Measurements from ENCODE around the gene TNS4. TPM values are rescaled to one million over a fixed set of nuclear protein-coding genes. Genes with fewer than 3 reads are reported as not detected.

The TNS4 gene
- total and polyA plus RNA-seq, 9 of the 15 experiments (the other 6 are each of a cell fraction or from before 2014, with no cell fraction given) = 0.04 to 0.73 (median 0.24) TPM; not detected in 1

DNA sequence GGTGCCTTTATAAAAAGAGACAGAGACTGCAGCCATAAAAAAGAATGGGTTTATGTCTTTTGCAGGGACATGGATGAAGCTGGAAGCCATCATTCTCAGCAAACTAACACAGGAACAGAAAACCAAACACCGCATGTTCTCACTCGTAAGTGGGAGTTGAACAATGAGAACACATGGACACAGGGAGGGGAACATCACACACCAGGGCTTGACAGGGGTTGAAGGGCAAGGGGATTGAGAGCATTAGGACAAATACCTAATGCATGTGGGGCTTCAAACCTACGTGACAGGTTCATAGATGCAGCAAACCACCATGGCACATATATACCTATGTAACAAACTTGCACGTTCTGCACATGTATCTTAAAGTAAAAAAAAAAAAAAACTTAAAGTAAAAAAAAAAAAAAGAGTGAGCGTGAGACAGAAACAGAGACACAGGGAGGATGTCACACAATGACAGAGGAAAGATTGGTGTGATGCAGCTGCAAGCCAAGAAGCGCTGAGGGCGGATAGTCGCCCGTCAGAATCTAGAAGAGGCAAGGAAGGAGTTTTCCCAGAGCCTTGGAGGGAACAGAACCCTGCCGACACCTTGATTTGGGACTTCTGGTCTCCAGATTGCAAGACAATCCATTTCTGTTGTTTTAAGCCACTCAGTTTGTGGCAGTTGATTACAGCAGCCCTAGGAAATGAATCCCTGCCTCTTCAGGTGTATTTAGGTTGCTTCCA lies 27.4 kb upstream of the TNS4 start:
- Histone ChIP-seq H3K4me3 (no peak overlapping the region), H3K79me2 (ENCODE audit: control insufficient read depth, insufficient read depth, low read length) (no peaks in the 10 kb centered on the region), H2AFZ (ENCODE audit: low read depth, low read length) (peak overlapping the region; percentile 56; the same call in 1 of the 2 replicates), H3K27me3 (ENCODE audit: control insufficient read depth in 2 of 2, insufficient read depth in 2 of 2, low read length in 2 of 2) (no peaks in the 10 kb centered on the region), H3K27ac (ENCODE audit: extremely low read depth, low read depth, low read length) (no peak overlapping the region), H3K9me3 (replicated peaks; ENCODE audit: control insufficient read depth, insufficient read depth, low read depth, low read length) (no peaks in the 10 kb centered on the region), H4K20me1 (replicated peaks; ENCODE audit: control insufficient read depth, insufficient read depth, low read length) (no peaks in the 10 kb centered on the region), H3K36me3 (ENCODE audit: control insufficient read depth, insufficient read depth, low read length) (no peaks in the 10 kb centered on the region), H3K9ac (ENCODE audit: insufficient read depth in 1 of 2, low read depth in 2 of 2, low read length in 2 of 2) (no peak overlapping the region), H3K4me2 (ENCODE audit: insufficient read depth, low read length) (no peak overlapping the region), H3K9me1 (ENCODE audit: control insufficient read depth, insufficient read depth, low read length) (no peaks in the 10 kb centered on the region), H3K4me1 (replicated peaks in 1 of 2; ENCODE audit: control insufficient read depth in 2 of 2, insufficient read depth in 2 of 2, low read length in 2 of 2) (peaks cover 0 to 15% of the 10 kb centered on the region in 2 experiments; a peak in 4 of 5 replicates)
- 55% methylated on average over 9 of the region's 10 CpGs for WGBS (ENCODE audit: insufficient coverage, low coverage, missing lambda C conversion rate)
- no TSS peak for BruUV-seq (replicated peaks)
- TF ChIP-seq ZNF384 (IDR thresholded peaks at IDR 0.05; ENCODE audit: low read depth, low read length) (peak; percentile 48; the same call in 1 of the 2 replicates), ZEB2 (IDR thresholded peaks at IDR 0.05) (no peak)
- ChIA-PET POLR2A (interaction anchor here (0.6 to 1.0 kb wide), 2 partner anchors 42 to 111 kb away, joined by 3 to 8 read pairs; partner anchors contain the start of gene TOP2A), CTCF (ENCODE audit: low intra/inter-chr PET ratio) (no interaction called here)
- DNase-seq (ENCODE audit: extremely low read depth in 1 of 4, low spot score in 3 of 4) = no peak
- ATAC-seq = no peak
- in situ Hi-C loops (cut with MboI) (no loop called here), intact Hi-C loops (cut with micrococcal nuclease) (no loop called here)
- FAIRE-seq = no peak

DNA sequence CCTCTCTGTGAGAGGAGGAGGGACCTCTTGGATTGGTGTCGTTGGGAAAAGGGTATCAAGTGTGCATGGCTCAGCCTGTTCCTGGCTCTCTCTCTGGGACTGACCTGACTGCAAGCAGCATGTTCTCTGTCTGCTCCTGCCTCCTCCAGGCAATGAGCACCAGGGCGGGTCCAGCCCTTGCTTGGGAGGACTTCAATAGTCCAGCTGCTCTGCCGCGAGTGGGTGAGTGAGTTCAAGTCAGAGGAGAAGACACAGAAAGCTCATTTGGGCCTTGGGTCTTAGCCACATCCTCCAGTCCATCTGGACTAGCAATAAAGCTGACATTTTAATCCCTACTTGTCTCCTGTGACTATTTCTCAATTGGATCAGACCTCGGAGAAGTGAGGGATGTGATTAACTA lies 25.2 kb upstream of the TNS4 start:
- TF ChIP-seq, protein P1, sequence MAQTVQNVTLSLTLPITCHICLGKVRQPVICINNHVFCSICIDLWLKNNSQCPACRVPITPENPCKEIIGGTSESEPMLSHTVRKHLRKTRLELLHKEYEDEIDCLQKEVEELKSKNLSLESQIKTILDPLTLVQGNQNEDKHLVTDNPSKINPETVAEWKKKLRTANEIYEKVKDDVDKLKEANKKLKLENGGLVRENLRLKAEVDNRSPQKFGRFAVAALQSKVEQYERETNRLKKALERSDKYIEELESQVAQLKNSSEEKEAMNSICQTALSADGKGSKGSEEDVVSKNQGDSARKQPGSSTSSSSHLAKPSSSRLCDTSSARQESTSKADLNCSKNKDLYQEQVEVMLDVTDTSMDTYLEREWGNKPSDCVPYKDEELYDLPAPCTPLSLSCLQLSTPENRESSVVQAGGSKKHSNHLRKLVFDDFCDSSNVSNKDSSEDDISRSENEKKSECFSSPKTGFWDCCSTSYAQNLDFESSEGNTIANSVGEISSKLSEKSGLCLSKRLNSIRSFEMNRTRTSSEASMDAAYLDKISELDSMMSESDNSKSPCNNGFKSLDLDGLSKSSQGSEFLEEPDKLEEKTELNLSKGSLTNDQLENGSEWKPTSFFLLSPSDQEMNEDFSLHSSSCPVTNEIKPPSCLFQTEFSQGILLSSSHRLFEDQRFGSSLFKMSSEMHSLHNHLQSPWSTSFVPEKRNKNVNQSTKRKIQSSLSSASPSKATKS (CRISPR knock-in tag; IDR thresholded peaks at IDR 0.05) = no peak
- in situ Hi-C loops (cut with MboI) (no loop called here), intact Hi-C loops (cut with micrococcal nuclease) (no loop called here)
- peaks cover 0 to 3% of the 10 kb centered on the region in 2 experiments; a peak in 2 of 5 replicates for H3K4me1 ChIP-seq (replicated peaks in 1 of 2; ENCODE audit: control insufficient read depth in 2 of 2, insufficient read depth in 2 of 2, low read length in 2 of 2)
- H3K27ac ChIP-seq (ENCODE audit: extremely low read depth, low read depth, low read length) = no peak overlapping the region
- no peak overlapping the region for H3K4me3 ChIP-seq
- H3K9me3 ChIP-seq (replicated peaks; ENCODE audit: control insufficient read depth, insufficient read depth, low read depth, low read length) = no peaks in the 10 kb centered on the region; the same call in 1 of the 2 replicates
- no peak overlapping the region for H3K4me2 ChIP-seq (ENCODE audit: insufficient read depth, low read length)
- no peak overlapping the region; the same call in 1 of the 2 replicates for H2AFZ ChIP-seq (ENCODE audit: low read depth, low read length)
- no peaks in the 10 kb centered on the region for H4K20me1 ChIP-seq (replicated peaks; ENCODE audit: control insufficient read depth, insufficient read depth, low read length)
- DNase-seq (ENCODE audit: extremely low read depth in 1 of 4, low spot score in 3 of 4) (no peak), FAIRE-seq (no peak), ATAC-seq (no peak)
- no peak overlapping the region for H3K9ac ChIP-seq (ENCODE audit: insufficient read depth in 1 of 2, low read depth in 2 of 2, low read length in 2 of 2)
- no peaks in the 10 kb centered on the region for H3K79me2 ChIP-seq (ENCODE audit: control insufficient read depth, insufficient read depth, low read length)
- 45% methylated on average over 5 of the region's 5 CpGs for WGBS (ENCODE audit: insufficient coverage, low coverage, missing lambda C conversion rate)
- POLR2A ChIA-PET = interaction anchor here (0.6 to 1.1 kb wide), 3 partner anchors 10 to 83 kb away, joined by 3 to 4 read pairs (median 3); no protein-coding TSS in a partner anchor
- no TSS peak for BruUV-seq (replicated peaks)
- CTCF ChIA-PET (ENCODE audit: low intra/inter-chr PET ratio) = interaction anchor here (0.6 to 1.2 kb wide), 2 partner anchors 46 to 209 kb away, joined by 3 read pairs; no protein-coding TSS in a partner anchor
- no peaks in the 10 kb centered on the region for H3K27me3 ChIP-seq (ENCODE audit: control insufficient read depth in 2 of 2, insufficient read depth in 2 of 2, low read length in 2 of 2)
- H3K9me1 ChIP-seq (ENCODE audit: control insufficient read depth, insufficient read depth, low read length) = no peaks in the 10 kb centered on the region
- H3K36me3 ChIP-seq (ENCODE audit: control insufficient read depth, insufficient read depth, low read length) = no peaks in the 10 kb centered on the region

Measured in K562 (cell line).